ENCODE measurements around the gene FKBP3.

- TF ChIP-seq EZH2 (IDR thresholded peaks at IDR 0.05; ENCODE audit: low read depth, unreplicated experiment): no peak
- TF ChIP-seq CTCF (conservative IDR thresholded peaks at IDR 0.05; ENCODE audit: low read depth in 2 of 2): no peak
- TF ChIP-seq REST (IDR thresholded peaks at IDR 0.05; ENCODE audit: unreplicated experiment): no peak
- no peak for TF ChIP-seq EZH2phosphoT487 (IDR thresholded peaks at IDR 0.05; ENCODE audit: unreplicated experiment)
- no peak for TF ChIP-seq POLR2AphosphoS5 (IDR thresholded peaks at IDR 0.05; ENCODE audit: low read depth)
- no peak for TF ChIP-seq CREB1 (CRISPR knock-in tag; IDR thresholded peaks at IDR 0.05; ENCODE audit: low read depth)
- TF ChIP-seq ETS1 (IDR thresholded peaks at IDR 0.05): no peak
Observed at GRCh38 chr14:45065956-45066355, 68.3 kb downstream of the FKBP3 start.
